ENCODE data around the gene ATP11C.

- TF ChIP-seq CTCF (IDR thresholded peaks at IDR 0.05 in 2 of 3, conservative IDR thresholded peaks at IDR 0.05 in 1 of 3; ENCODE audit: borderline replicate concordance in 1 of 3, insufficient read depth in 1 of 3, low read depth in 2 of 3, low read length in 2 of 3), result no peak
- TF ChIP-seq POLR2AphosphoS5 (IDR thresholded peaks at IDR 0.05; ENCODE audit: low read depth, low read length), result no peak
- no peak for TF ChIP-seq REST (IDR thresholded peaks at IDR 0.05; ENCODE audit: low read depth)
- TF ChIP-seq EZH2 (IDR thresholded peaks at IDR 0.05), result no peak
- TF ChIP-seq POLR2A (IDR thresholded peaks at IDR 0.05; ENCODE audit: borderline replicate concordance, extremely low read depth, insufficient read depth, insufficient read length), result no peak
- TF ChIP-seq EZH2phosphoT487 (IDR thresholded peaks at IDR 0.05; ENCODE audit: borderline replicate concordance), result no peak
- TF ChIP-seq TCF7L2 (IDR thresholded peaks at IDR 0.05; ENCODE audit: borderline replicate concordance, extremely low read depth, insufficient read depth, insufficient read length), result no peak
These were observed 34.9 kb upstream of the ATP11C start for GRCh38 chrX:139967750-139968149.

Measured in HCT116 (cell line).